Measurements from ENCODE around the gene TNIK.

Gene TNIK

DNA sequence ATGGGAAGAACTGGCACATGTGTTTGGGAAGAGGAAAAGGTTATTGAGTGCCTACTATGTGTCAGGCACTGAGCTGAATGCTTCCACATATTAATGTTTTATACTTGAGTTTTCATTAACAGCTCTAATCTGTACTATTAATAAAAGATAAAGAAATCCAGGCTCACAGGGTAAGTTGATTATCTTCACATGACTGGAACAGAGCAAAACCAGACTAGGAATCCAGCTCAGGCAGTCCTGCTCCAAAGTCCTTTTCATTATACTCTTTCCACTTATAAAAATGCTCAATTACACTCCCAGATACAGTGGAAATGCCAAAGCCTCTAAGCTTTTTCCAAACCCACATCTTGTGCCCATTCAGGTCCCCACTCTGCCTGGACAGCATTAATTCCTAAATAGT lies 97.6 kb downstream of the TNIK start:
- no peak for DNase-seq (ENCODE audit: low read depth in 2 of 2)

DNA sequence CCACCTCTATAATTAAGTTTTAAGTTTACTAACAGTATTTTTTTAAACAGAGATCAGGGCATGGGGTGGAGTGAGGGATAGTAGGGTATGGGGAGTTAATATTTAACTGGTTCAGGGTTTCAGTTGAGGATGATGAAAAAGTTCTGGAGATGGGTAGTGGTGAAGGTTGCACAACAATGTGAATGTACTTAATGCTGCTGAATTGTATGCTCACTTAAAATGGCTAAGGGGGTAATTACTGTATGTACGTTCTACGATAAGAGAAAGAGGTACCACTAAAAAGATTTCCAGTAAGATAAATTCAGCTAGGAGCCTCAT lies 101.4 kb downstream of the TNIK start:
- DNase-seq (ENCODE audit: low read depth in 2 of 2): no peak

GRCh38 chr3:171358181-171358880 lies 101.9 kb downstream of the TNIK start:
- no peak for DNase-seq (ENCODE audit: low read depth in 2 of 2)

GRCh38 chr3:171357721-171358120 lies 102.5 kb downstream of the TNIK start:
- DNase-seq (ENCODE audit: low read depth in 2 of 2): no peak

DNA sequence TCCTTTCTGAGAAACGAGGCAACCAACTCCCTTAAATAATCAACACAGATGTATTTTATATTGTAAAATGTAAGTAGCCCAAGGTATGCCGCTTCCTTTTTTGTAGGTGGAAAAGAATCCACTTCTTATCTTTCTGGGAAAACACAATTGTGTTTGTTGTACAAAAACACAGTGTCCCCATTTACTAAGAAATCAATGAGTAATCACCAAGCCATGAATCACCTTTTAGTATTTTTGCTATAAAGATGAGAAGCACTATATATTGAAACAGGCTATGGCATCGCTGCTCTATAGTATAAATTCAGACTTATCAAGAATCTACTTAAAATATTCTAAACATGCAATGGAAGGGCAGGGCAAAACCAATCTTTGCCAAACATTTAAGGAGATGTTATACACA lies 104.0 kb downstream of the TNIK start:
- DNase-seq (ENCODE audit: low read depth in 2 of 2): no peak

DNA sequence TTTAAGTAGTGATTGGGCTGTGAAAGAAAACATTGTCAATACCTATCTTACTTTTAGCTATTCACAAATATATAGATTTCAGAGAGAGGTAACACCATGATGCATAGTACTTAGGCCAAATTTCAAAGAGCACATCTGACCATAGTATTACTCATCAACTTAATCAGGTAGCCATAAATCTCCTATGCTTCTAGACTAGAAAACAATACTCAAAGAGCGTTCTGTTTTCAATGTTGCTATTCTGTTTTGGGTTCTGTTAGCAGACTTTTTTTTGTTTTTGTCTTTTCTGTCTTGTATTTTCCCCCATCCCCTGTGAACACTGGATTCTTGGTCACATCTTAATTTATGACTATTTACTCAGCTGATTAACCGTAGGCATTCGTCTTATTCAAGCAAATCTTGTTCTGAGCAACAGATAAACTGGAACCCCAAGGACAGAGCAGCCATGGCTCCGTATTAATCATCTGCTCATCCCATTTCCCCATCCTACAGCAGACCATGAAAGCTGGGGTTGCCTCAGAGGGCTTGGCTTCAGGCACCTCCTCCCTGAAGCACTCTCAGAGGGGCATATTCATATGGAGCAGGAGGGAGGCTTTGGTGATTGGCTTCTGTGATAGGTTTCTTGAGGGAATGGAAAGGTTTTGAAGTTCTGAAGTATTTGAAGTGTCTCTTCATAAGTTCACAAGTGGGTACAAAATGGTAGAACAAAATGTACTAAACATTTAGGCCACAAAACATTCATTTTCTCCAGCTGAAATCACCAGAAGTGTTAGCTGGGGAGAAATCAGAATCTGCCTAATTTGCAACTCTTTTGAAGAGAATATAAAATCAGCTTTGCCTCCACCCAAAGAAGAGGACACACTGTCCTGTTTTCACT lies 105.3 kb downstream of the TNIK start:
- no peak for DNase-seq (ENCODE audit: low read depth in 2 of 2)

DNA sequence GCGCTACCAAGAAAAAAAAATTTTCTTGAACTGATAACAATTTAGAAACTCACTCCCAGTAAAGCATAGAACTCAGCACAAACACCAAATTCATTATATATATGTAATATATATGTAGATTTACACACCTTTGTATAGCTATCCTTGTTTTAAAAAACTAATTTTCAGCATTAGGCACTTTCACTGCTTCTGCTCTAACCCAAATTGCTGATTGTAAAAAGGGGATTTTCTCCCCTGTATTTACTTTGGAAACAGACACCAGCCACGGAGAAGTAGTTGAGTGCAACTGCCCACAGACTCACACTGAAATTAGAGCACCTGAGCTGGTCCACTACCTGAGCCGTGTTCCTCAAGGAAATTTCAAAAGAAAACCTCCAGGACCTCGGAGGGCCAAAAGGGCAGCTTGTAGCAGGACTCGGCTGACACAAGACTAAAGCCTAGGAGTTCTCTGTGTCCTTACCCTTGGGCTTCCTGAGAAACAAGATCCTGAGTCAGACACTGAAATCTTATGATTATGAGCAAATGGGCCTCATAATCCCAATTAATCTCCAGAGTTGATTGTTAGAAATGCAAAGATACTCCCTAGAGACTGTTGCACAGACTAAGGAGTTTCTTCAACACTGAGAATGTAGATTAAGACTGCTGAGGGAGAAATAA lies 106.0 kb downstream of the TNIK start:
- no peak for DNase-seq (ENCODE audit: low read depth in 2 of 2)

- no peak for DNase-seq (ENCODE audit: low read depth in 2 of 2)
These were observed 106.8 kb downstream of the TNIK start for GRCh38 chr3:171353423-171353822.

DNA sequence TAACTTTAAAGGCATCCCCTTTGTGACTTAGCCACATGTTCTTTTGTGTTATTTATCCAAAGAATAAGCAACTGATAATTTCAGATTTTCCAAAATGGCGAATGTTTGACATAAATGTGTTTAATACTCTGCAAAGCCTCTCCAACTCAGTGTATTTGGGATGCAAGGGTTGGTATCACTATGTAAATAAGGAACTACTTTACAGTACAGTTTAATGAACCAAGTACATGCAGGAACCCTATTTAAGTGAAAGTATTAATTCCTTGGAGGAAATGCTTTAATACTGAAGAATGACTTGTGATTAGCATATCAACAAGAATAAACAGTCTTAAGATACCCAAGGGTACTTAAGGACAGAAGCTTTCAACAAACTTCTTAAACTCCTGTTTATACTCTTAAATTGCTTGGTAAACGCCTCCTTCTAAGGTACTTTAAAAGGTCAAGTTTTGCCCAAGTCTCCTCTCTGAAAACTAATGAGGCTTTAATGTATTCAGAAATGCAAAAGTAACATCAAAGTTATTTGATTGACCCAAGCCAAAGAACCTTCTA lies 107.7 kb downstream of the TNIK start:
- no peak for DNase-seq (ENCODE audit: low read depth in 2 of 2)

GRCh38 chr3:171351676-171352075 lies 108.5 kb downstream of the TNIK start:
- DNase-seq (ENCODE audit: low read depth in 2 of 2): no peak

DNA sequence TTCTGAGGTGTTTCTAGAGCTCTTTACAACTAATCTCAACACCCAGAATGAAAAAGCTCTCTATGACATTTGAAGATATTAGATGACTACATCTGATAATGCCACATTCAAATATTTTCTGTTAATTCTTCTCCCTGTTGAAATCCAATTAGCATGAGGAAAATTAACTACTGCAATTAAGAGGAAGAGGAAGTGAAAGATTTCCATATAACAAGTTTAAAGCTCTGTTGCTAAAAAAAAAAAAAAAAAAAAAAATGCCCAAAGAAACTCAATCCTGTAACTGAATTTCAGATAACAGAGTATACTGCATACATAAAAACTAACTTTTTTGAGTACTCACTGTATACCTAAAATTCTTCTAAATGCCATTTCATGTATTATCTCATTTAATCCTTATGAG lies 109.8 kb downstream of the TNIK start:
- DNase-seq (ENCODE audit: low read depth in 2 of 2): no peak

- no peak for DNase-seq (ENCODE audit: low read depth in 2 of 2)
These were observed 110.8 kb downstream of the TNIK start for GRCh38 chr3:171349392-171349791.

GRCh38 chr3:171348121-171348520 lies 112.1 kb downstream of the TNIK start:
- DNase-seq (ENCODE audit: low read depth in 2 of 2): no peak

- no peak for DNase-seq (ENCODE audit: low read depth in 2 of 2)
These were observed 112.7 kb downstream of the TNIK start for GRCh38 chr3:171347301-171348039.

DNA sequence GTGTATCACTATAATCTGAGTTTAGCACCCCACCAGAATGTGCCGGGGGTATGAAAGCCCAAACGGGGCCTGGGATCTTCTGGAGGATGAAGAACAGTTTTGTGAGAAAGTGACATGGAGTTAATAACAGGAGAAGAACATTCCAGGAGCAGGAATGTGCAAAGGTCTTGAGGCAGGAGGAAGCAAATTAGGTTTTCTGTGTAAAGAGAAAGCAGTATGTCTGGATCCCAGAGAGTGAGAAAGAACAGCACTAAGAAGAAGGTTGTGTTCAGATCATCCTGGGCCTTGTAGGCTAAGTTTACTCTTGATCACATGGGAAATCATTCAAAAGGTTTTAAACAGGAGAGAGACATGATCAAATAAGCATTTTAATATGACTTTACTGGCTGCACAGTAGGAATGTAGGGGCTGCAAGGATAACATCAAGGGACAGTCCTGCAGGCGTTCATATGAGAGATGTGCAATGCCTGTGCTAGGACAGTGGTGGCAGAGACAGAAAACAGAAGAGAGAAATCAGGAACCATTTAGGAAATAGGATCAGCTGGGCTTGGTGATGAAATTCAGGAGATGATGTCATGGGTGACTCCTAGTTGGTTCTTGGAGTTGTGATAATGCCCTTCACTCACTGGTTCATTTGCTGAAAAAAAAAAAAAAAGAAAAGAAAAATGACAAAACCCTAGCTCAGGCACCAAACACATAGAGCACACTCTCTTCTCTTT lies 113.5 kb downstream of the TNIK start:
- DNase-seq (ENCODE audit: low read depth in 2 of 2): no peak

DNA sequence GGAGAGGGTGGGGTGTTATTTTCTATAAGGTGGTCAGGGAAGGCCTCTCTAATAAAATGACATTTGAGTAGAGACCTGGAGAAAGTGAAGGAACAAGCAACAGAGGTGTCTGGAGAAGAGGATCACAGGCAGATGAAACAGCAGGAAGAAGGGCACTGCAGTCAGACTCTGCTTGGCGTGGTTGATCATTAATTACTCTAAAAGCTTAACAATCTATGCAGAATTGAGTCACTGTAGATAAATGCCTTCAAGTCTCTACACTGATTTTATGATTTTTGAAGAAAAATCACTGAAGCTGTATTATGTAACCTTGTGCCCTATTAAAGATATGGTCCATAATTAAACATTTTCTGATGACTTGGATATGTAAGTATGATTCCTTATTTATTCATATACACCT lies 114.2 kb downstream of the TNIK start:
- DNase-seq (ENCODE audit: low read depth in 2 of 2): no peak

DNA sequence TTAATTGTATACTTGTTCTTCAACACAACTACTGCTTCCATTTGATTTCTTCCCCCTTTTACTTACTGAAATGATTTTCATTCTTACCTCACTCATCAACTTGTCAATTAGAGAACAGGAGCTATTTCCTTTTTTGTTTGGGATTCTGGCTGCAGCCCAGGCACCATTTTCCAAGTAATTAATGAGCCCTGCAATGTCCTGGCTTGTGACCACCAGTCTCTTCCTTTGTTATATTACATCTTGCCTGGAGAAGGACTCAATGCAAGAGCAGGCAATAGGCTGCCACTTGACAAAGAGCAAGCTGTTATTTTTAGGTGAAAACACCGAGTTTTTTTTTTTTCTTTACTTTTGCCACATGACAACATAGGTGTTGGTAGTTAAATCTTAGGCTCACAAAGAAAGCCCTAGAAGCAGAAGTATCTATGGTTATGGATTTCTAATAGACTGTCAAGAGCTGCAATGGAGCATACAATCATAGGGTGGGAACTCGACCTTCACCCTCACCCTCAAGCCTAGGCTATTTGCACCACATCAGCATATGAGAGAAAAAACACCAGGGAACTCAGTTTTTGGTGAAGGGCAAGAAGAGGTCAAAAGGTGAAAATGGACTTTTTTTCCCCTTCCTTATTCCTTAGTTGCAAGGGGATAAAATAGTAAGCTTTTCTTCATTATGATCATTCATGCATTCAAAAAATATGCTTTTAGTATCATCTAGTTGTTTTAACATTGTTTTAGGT lies 114.9 kb downstream of the TNIK start:
- no peak for DNase-seq (ENCODE audit: low read depth in 2 of 2)

GRCh38 chr3:171343693-171344092 lies 116.5 kb downstream of the TNIK start:
- no peak for DNase-seq (ENCODE audit: low read depth in 2 of 2)

- DNase-seq (ENCODE audit: low read depth in 2 of 2): no peak
These were observed 117.3 kb downstream of the TNIK start for GRCh38 chr3:171342783-171343420.

DNA sequence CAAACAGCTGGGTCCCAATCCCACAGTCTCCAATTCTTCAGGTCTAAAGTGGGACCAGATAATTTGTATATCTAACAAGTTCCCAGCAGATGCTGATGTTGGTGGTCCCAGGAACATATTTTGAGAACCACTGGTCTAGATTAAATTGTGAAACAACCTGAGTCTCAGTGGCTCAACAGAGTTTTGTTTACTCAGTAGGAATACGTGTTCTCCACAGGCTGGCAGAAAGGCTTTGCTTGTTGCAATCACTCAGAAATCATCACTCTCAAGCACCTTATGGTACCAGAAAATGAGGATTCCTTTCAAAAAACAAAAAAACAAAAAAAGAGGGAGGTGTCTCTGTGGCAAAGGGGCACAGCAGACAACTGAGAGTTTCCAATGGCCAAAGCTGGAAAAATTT lies 118.0 kb downstream of the TNIK start:
- DNase-seq (ENCODE audit: low read depth in 2 of 2): no peak

Measured in stimulated activated CD4-positive, alpha-beta T cell treated with anti-CD3 and anti-CD28 coated beads, Interleukin-15, amount 100 ng/mL, for 48 hours (primary cell).